B cell (primary cell): ENCODE results near the gene PACC1. TPM values are rescaled to one million over a fixed set of nuclear protein-coding genes. Genes with fewer than 3 reads are reported as not detected.

ENCODE experiments used
- ATAC-seq: fragments of 200-7000 bp; cut with Tn5 transposase; one replicate; pipeline ENCODE4 v1.10.0; 2021; ENCODE audit warnings: low read depth, mild to moderate bottlenecking, moderate number of reproducible peaks, moderate library complexity
- CTCF ChIA-PET: fragments of 350-600 bp; sonication (Branson Sonifier 250); formaldehyde crosslinking; loops from one replicate; lab custom pipeline; 2021; ENCODE audit warnings: antibody characterized with exemption, inconsistent platforms; lab: Charles Lee
- POLR2A ChIA-PET: fragments of 350-600 bp; sonication (Branson Sonifier 250); formaldehyde crosslinking; loops from one replicate; lab custom pipeline; 2021; ENCODE audit warnings: antibody characterized with exemption; lab: Charles Lee
- DNase-seq: peaks from one replicate; pipeline ENCODE4 v3.0.0; 2013
- H2AFZ ChIP-seq: 2 replicates; pipeline ENCODE4 v1.6.1; 2012; ENCODE audit warnings: mild to moderate bottlenecking, low read depth, low read length; ENCODE audit not compliant: insufficient read depth, poor library complexity, severe bottlenecking
- H3K27ac ChIP-seq, 2 donors: 1 replicate in 1 of 2; 2 replicates in 1 of 2; pipeline ENCODE4 v1.5.1; 2012 to 2013; ENCODE audit warnings: low read length in 2 of 2, mild to moderate bottlenecking in 2 of 2, moderate library complexity in 1 of 2
- H3K27me3 ChIP-seq, 4 experiments: fragments of 200-600 bp in 1 of 4; sonication (generic) in 1 of 4; replicated peaks in 1 of 4; 1 replicate in 2 of 4; 2 replicates in 2 of 4; pipeline versions ENCODE4 v1.6.1 to v1.7.0; 2013 to 2016; ENCODE audit warnings: low read length in 3 of 4, mild to moderate bottlenecking in 2 of 4, mixed read lengths in 1 of 4, moderate library complexity in 1 of 4; ENCODE audit not compliant: insufficient read depth in 4 of 4, control insufficient read depth in 3 of 4; ENCODE audit errors: control extremely low read depth in 1 of 4
- H3K36me3 ChIP-seq, 2 experiments: replicated peaks in 1 of 2; 1 replicate in 1 of 2; 2 replicates in 1 of 2; pipeline versions ENCODE4 v1.6.1 to v1.7.1; 2013; ENCODE audit warnings: low read length in 1 of 2; ENCODE audit not compliant: insufficient read depth in 2 of 2, control insufficient read depth in 1 of 2; ENCODE audit errors: control extremely low read depth in 1 of 2, extremely low read depth in 1 of 2
- H3K4me1 ChIP-seq, 2 donors: fragments of 200-600 bp in 1 of 2; sonication (generic) in 1 of 2; 1 replicate in 1 of 2; 2 replicates in 1 of 2; pipeline versions ENCODE4 v1.5.1 to v1.6.1; 2013 to 2017; ENCODE audit warnings: low read length in 2 of 2; ENCODE audit not compliant: control insufficient read depth in 2 of 2, insufficient read depth in 2 of 2
- H3K4me2 ChIP-seq: replicated peaks from 2 replicates; pipeline ENCODE3; 2012; ENCODE audit warnings: mild to moderate bottlenecking, low read depth, low read length; ENCODE audit not compliant: poor library complexity, severe bottlenecking
- H3K4me3 ChIP-seq, 5 experiments: fragments of 200-600 bp in 1 of 5; sonication (generic) in 1 of 5; 1 replicate in 3 of 5; 2 replicates in 2 of 5; pipeline versions ENCODE4 v1.5.1 to v1.7.0; 2011 to 2016; ENCODE audit warnings: low read length in 4 of 5, mild to moderate bottlenecking in 4 of 5, low read depth in 2 of 5, control low read depth in 1 of 5, moderate library complexity in 1 of 5; ENCODE audit not compliant: insufficient read depth in 1 of 5; ENCODE audit errors: control extremely low read depth in 1 of 5, extremely low read depth in 1 of 5
- H3K79me2 ChIP-seq: fragments of 200-600 bp; sonication (generic); one replicate; pipeline ENCODE4 v1.6.0; 2016; ENCODE audit warnings: low read length; ENCODE audit not compliant: control insufficient read depth, insufficient read depth
- H3K9ac ChIP-seq: fragments of 200-600 bp; sonication (generic); 2 replicates; pipeline ENCODE4 v1.6.1; 2017; ENCODE audit warnings: mild to moderate bottlenecking, low read length, moderate library complexity
- H3K9me3 ChIP-seq, 3 donors: one replicate each; pipeline versions ENCODE4 v1.6.1 to v1.7.1; 2013; ENCODE audit warnings: low read length in 2 of 3; ENCODE audit not compliant: control insufficient read depth in 2 of 3, insufficient read depth in 1 of 3; ENCODE audit errors: control extremely low read depth in 1 of 3
- H4K20me1 ChIP-seq: 2 replicates; pipeline ENCODE4 v1.6.0; 2012; ENCODE audit warnings: mild to moderate bottlenecking, low read length; ENCODE audit not compliant: insufficient read depth, control insufficient read depth, poor library complexity, severe bottlenecking
- H3K27ac Mint-ChIP-seq: one replicate; pipeline ENCODE4 v1.8.0; 2021; ENCODE audit warnings: mixed read lengths
- H3K27me3 Mint-ChIP-seq: one replicate; pipeline ENCODE4 v1.8.0; 2021; ENCODE audit warnings: mixed read lengths
- H3K4me1 Mint-ChIP-seq: one replicate; pipeline ENCODE4 v1.8.0; 2021; ENCODE audit warnings: mixed read lengths
- H3K4me3 Mint-ChIP-seq: one replicate; pipeline ENCODE4 v1.8.0; 2021; ENCODE audit warnings: mixed read lengths
- H3K9me3 Mint-ChIP-seq: one replicate; pipeline ENCODE4 v1.8.0; 2022; ENCODE audit warnings: mixed read lengths; ENCODE audit not compliant: insufficient read depth
- EZH2 ChIP-seq: IDR thresholded peaks from 2 replicates; pipeline ENCODE4 v1.6.1; 2012; ENCODE audit warnings: borderline replicate concordance, low read depth, mild to moderate bottlenecking, moderate library complexity, low read length; ENCODE audit not compliant: insufficient read depth, poor library complexity, severe bottlenecking
- WGBS: methylation state at CpG from one replicate; pipeline ENCODE4 v1.1.5; 2013; ENCODE audit warnings: missing lambda C conversion rate; ENCODE audit not compliant: insufficient coverage; 5-methylcytosine and 5-hydroxymethylcytosine counted together
- intact Hi-C: fragments of 100-400 bp; cut with micrococcal nuclease; formaldehyde crosslinking; loops from one replicate; pipeline ENCODE4 v1.10.0; 2022
- polyA plus RNA-seq: library from polyadenylated mRNA; depleted of rRNA; stranded (reverse); fragments of >200 nt; gene quantifications from 2 replicates; pipeline ENCODE4 v1.2.3, GENCODE V29; 2012
- total RNA-seq, 2 donors: library from RNA; stranded (reverse); fragments of 120-200 nt in 1 of 2; gene quantifications; 1 replicate in 1 of 2; 2 replicates in 1 of 2; pipeline versions ENCODE4 v1.2.3 to v1.2.4, GENCODE V29; 2013 to 2022
- TF ChIP-seq, protein P1 (sequence below): fragments of 200-600 bp; IDR thresholded peaks from one replicate; pipeline ENCODE4 v1.8.0; 2022; ENCODE audit warnings: antibody characterized with exemption, mild to moderate bottlenecking

The PACC1 gene
- total and polyA plus RNA-seq, 2 donors (not counting 1 experiment from before 2014, with no cell fraction given) = 15.9 to 18.3 TPM

DNA sequence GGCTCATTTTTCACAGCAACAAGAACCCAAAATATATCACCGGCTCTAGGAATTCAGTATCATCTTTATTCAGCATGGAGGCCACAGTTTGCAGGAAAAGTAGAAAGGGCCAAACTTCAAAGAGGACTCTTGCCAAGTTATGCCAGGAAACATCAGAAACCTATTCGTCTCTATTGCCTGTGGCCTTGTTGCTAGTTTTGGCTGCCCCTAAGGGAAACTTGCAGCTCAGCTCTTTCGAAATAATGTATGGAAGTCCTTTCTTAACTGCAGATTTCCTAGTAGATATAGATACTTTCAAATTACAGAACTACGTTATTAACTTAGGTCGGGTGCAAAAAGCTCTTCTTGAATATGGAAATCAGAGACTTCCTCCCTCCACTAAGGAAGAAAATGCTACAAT, 13.8 kb upstream of the PACC1 start:
- H3K27me3 ChIP-seq = peaks cover 0 to 3% (median under 1%) of the 10 kb centered on the region in 4 experiments
- H2AFZ ChIP-seq = no peak overlapping the region
- DNase-seq (no peak), ATAC-seq (no peak)
- Mint-ChIP-seq H3K4me3 (no peak overlapping the region), H3K27ac (no peak overlapping the region), H3K27me3 (peaks cover 7% of the 10 kb centered on the region), H3K4me1 (peaks cover 14% of the 10 kb centered on the region), H3K9me3 (no peaks in the 10 kb centered on the region)
- H3K4me2 ChIP-seq = no peak overlapping the region
- H3K4me3 ChIP-seq = no peak overlapping the region
- H3K9ac ChIP-seq = no peak overlapping the region
- ChIA-PET POLR2A (no interaction called here), CTCF (interaction anchor here (5.5 kb wide), 1 partner anchor 28 kb away, joined by 26 read pairs; no protein-coding TSS in a partner anchor)
- H3K36me3 ChIP-seq = no peaks in the 10 kb centered on the region
- 92% methylated on average over 2 of the region's 5 CpGs for WGBS
- peaks cover 9% of the 10 kb centered on the region for H3K79me2 ChIP-seq
- H3K27ac ChIP-seq = no peak overlapping the region
- no peaks in the 10 kb centered on the region for H4K20me1 ChIP-seq
- TF ChIP-seq, protein P1, sequence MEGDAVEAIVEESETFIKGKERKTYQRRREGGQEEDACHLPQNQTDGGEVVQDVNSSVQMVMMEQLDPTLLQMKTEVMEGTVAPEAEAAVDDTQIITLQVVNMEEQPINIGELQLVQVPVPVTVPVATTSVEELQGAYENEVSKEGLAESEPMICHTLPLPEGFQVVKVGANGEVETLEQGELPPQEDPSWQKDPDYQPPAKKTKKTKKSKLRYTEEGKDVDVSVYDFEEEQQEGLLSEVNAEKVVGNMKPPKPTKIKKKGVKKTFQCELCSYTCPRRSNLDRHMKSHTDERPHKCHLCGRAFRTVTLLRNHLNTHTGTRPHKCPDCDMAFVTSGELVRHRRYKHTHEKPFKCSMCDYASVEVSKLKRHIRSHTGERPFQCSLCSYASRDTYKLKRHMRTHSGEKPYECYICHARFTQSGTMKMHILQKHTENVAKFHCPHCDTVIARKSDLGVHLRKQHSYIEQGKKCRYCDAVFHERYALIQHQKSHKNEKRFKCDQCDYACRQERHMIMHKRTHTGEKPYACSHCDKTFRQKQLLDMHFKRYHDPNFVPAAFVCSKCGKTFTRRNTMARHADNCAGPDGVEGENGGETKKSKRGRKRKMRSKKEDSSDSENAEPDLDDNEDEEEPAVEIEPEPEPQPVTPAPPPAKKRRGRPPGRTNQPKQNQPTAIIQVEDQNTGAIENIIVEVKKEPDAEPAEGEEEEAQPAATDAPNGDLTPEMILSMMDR = no peak
- TF ChIP-seq EZH2 = no peak
- H3K4me1 ChIP-seq = peaks cover 7 to 9% of the 10 kb centered on the region in 2 donors
- intact Hi-C loops = no loop called here
- H3K9me3 ChIP-seq = no peaks in the 10 kb centered on the region

DNA sequence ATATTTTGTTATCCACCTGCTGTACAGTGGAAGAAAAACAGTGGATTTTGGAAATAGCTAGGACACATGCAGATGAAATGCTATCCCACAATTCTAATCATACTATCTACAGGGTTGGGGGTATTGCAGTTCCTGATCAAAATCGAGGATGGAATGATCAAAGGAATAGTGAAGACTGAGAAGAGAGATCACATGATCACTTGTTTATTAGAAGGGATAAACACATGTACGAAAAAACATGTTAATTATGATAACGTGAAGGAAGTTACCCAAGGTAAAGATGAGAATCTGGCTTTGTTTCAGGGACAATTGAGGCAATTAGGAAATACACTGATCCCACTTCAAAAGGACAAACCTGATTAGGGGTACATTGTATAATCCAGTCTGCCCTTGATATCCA, 9.2 kb upstream of the PACC1 start:
- TF ChIP-seq EZH2 = no peak
- TF ChIP-seq, protein P1 = no peak
- Histone ChIP-seq H3K27me3 (peaks cover 0 to 4% (median 1%) of the 10 kb centered on the region in 4 experiments), H3K79me2 (no peaks in the 10 kb centered on the region), H3K4me3 (no peak overlapping the region), H2AFZ (no peak overlapping the region), H3K36me3 (no peaks in the 10 kb centered on the region), H3K4me1 (no peaks in the 10 kb centered on the region), H3K9me3 (no peaks in the 10 kb centered on the region), H3K27ac (no peak overlapping the region), H3K9ac (no peak overlapping the region), H4K20me1 (no peaks in the 10 kb centered on the region), H3K4me2 (no peak overlapping the region)
- H3K27ac Mint-ChIP-seq = no peak overlapping the region
- H3K4me1 Mint-ChIP-seq = no peaks in the 10 kb centered on the region
- H3K9me3 Mint-ChIP-seq = no peaks in the 10 kb centered on the region
- H3K4me3 Mint-ChIP-seq = no peak overlapping the region
- DNase-seq (no peak), ATAC-seq (no peak)
- CTCF ChIA-PET = interaction anchor here (1.1 to 5.5 kb wide), 2 partner anchors 33 to 361 kb away, joined by 3 to 26 read pairs; no protein-coding TSS in a partner anchor
- intact Hi-C loops = no loop called here
- WGBS = no CpG with 5 or more reads among the region's 3 CpGs
- POLR2A ChIA-PET = no interaction called here
- H3K27me3 Mint-ChIP-seq = peaks cover 8% of the 10 kb centered on the region
